NCI-H2171 (cell line): ENCODE data around the gene UBTF.

Experiments used
- DNase-seq: peaks from one replicate; lab custom pipeline; 2025; lab: John Stamatoyannopoulos, UW

Gene UBTF

GRCh38 chr17:44219616-44220212, at the start of gene UBTF:
Gene UBTF, minus strand, starts transcription at chr17:44219675. Its CDS starts 1,446 bp downstream, at chr17:44218229.
- peak; percentile 83 for DNase-seq

- DNase-seq: no peak
Measured at GRCh38 chr17:44268709-44269534, 49.4 kb upstream of the UBTF start.

GRCh38 chr17:44267818-44268490, 48.5 kb upstream of the UBTF start, which contains the start of gene SLC4A1:
Gene SLC4A1, minus strand, starts transcription at chr17:44268135. Its CDS starts 5,269 bp downstream, at chr17:44262866.
- no peak for DNase-seq

- no peak for DNase-seq
Measured at GRCh38 chr17:44267165-44267455, 47.6 kb upstream of the UBTF start.

GRCh38 chr17:44266402-44267164, 47.1 kb upstream of the UBTF start:
- DNase-seq: no peak

- no peak for DNase-seq
Measured at GRCh38 chr17:44263345-44263902, 43.9 kb upstream of the UBTF start.

- no peak for DNase-seq
Measured at GRCh38 chr17:44262654-44263225, 43.3 kb upstream of the UBTF start.

GRCh38 chr17:44260296-44260695, 40.8 kb upstream of the UBTF start:
- no peak for DNase-seq

GRCh38 chr17:44258811-44259351, 39.4 kb upstream of the UBTF start:
- DNase-seq: no peak

GRCh38 chr17:44257815-44258760, 38.6 kb upstream of the UBTF start:
- no peak for DNase-seq

- no peak for DNase-seq
Measured at GRCh38 chr17:44256671-44257070, 37.2 kb upstream of the UBTF start.

- no peak for DNase-seq
Measured at GRCh38 chr17:44255915-44256314, 36.4 kb upstream of the UBTF start.

GRCh38 chr17:44254361-44255095, 35.1 kb upstream of the UBTF start:
- no peak for DNase-seq

- DNase-seq: no peak
Measured at GRCh38 chr17:44253006-44253405, 33.5 kb upstream of the UBTF start.

- no peak for DNase-seq
Measured at GRCh38 chr17:44251062-44251461, 31.6 kb upstream of the UBTF start.

- no peak for DNase-seq
Measured at GRCh38 chr17:44249501-44250246, 30.2 kb upstream of the UBTF start.

GRCh38 chr17:44247876-44248736, 28.6 kb upstream of the UBTF start:
- DNase-seq: no peak

GRCh38 chr17:44247440-44247841, 28.0 kb upstream of the UBTF start:
- DNase-seq: no peak
